Uterus (tissue), 2 donors: ENCODE results near the gene SERPINB10.

ENCODE experiments used
- POLR2A ChIP-seq, 2 donors: fragments of 450-650 bp; IDR thresholded peaks; one replicate each; pipeline ENCODE4 v1.6.1; 2016; ENCODE audit warnings: antibody characterized with exemption in 2 of 2, mild to moderate bottlenecking in 1 of 2, moderate library complexity in 1 of 2
- TF ChIP-seq, protein P1 (sequence below), 4 experiments: fragments of 200-600 bp in 2 of 4; fragments of 450-650 bp in 2 of 4; sonication (generic) in 2 of 4; IDR thresholded peaks; one replicate each; pipeline ENCODE4 v1.5.1; 2016 to 2019; ENCODE audit warnings: antibody characterized with exemption in 4 of 4, mild to moderate bottlenecking in 2 of 4, moderate library complexity in 1 of 4

DNA sequence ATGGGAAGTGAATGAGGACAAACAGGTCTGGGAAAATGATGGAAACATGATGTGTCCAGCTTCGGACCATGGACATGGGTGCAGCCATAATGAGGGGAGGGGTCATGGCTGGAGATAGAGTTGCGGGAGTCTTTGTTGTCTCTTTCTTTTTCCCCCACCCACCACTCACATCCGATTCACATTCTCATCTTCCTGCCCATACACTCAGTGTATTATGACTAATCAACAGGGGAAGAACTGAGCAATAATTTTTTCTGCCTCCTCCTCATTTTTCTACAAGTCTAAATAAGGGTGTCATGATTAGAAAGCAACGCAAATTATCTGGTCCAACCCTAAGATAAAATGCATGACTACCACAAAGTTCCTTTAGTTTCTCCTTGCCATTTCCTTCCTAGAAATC lies 25.9 kb upstream of the SERPINB10 start:
- TF ChIP-seq, protein P1, sequence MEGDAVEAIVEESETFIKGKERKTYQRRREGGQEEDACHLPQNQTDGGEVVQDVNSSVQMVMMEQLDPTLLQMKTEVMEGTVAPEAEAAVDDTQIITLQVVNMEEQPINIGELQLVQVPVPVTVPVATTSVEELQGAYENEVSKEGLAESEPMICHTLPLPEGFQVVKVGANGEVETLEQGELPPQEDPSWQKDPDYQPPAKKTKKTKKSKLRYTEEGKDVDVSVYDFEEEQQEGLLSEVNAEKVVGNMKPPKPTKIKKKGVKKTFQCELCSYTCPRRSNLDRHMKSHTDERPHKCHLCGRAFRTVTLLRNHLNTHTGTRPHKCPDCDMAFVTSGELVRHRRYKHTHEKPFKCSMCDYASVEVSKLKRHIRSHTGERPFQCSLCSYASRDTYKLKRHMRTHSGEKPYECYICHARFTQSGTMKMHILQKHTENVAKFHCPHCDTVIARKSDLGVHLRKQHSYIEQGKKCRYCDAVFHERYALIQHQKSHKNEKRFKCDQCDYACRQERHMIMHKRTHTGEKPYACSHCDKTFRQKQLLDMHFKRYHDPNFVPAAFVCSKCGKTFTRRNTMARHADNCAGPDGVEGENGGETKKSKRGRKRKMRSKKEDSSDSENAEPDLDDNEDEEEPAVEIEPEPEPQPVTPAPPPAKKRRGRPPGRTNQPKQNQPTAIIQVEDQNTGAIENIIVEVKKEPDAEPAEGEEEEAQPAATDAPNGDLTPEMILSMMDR (IDR thresholded peaks at IDR 0.05) = no peak
- no peak for TF ChIP-seq POLR2A (IDR thresholded peaks at IDR 0.05)
